Hematopoietic multipotent progenitor cell treated with erythropoietin and hydrocortisone succinate and interleukin-3 and kit ligand, for 15 days (in vitro differentiated cells): ENCODE data around the gene NFIA.

Source experiments
- DNase-seq: peaks from one replicate; pipeline ENCODE4 v3.0.0-alpha.2; 2015; ENCODE audit warnings: low spot score

Gene NFIA

DNA sequence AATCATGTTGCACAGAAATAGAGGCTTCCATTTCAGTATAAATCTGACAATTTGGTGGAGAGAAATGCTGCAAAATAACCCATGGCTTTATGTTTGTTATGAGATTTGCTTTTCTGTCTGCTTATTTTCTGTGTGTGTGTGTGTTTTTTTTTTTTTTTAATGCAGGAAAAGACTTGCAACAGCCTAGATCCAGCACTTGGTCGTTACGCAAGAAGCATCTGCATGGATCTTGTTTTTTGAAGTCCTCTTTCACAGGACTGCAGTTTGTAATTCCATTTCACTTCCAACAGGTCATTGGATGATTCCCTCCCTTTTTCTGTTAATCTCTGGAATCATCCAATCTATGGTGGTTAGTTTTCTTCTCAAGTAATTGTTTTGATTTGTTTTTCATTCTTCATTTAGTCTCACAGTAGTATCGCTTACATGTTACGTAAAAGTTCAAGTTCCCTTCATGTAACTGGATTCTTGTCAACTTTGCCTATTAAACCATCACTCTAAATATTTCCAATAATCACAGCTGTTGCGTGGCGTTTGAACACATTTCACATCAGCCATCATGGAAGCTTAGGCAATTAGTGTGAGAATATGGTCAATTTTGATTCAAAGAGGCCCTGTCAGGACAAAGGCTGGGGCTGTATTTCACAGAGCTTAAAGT is 312.9 kb downstream of the NFIA start:
- no peak for DNase-seq

- DNase-seq: no peak
These were observed 315.1 kb downstream of the NFIA start for GRCh38 chr1:61397495-61397894.

- DNase-seq: no peak
These were observed 315.6 kb downstream of the NFIA start for GRCh38 chr1:61397935-61398334.

DNA sequence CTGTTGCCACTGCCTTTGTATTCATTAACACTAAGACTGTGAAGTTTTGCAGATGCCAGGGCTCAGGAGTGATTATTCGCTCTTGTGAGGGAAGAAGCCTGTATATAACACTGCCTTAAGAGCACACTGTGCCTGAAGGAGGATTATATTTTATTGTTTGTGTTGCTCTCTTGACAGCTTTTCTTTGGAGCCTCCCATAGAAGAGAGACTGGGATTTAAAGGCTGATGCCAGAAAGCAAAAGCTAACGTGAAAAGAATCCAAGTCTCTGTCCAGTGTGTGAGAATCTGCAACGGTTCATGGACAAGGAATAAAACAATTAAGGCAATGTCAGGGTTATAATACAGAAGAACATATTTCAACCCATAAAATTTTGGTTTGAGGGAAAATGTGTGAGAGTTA is 316.8 kb downstream of the NFIA start:
- DNase-seq: no peak

GRCh38 chr1:61400131-61400770 is 317.9 kb downstream of the NFIA start:
- no peak for DNase-seq

DNA sequence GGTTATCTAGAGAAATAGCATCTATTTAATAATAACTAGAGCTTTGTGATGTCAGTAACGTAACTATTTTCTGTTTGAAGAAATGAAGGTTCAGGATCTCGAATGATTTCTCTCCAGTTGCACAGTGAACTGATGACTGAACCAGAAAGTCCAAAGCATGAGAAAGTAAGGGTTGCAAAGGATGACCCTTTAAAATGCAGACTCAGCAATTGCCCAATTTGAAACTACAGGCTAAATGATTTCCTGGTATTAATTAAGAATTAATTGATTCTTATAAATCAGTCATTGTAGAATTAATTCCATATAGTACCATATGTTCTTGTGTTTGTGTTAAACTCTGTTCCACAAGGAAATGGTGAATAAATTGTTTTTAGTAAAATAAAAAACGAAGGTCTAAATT is 318.6 kb downstream of the NFIA start:
- no peak for DNase-seq

DNA sequence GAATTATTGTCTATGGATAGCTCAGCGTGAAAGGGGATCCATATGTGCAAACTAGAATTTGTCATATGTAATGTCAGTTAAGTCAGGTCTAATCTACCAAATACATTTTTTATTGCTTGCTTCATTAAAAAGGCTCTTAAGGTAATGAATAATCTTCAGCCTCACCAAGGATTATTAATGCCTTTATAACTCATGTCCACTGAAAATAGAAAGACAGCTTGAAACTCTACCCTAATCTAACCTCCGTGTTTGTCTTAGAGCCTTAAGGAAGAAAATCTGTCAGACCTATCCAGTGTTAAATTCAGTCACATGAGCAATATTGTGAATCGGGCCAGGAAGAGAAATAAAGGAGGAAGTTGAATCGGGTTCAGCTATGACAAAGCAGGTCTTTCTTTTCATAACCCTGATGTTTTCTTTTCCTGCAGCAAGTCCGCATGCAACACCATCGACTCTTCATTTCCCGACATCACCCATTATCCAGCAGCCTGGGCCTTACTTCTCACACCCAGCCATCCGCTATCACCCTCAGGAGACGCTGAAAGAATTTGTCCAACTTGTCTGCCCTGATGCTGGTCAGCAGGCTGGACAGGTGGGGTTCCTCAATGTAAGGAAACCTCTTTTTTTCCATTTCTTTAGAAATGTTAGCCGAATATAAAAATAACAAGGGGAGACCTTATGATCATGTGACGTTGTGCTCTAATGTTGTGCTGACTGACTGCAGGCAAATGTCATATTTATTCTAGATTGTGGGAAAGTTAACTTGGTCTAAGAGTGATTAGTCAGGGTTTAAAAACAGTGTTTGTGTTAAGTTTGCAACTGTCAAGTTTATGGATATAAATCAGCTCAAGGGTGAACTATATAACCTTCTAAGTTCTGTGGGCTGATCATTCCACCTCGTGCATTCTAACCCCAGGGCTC is 321.6 kb downstream of the NFIA start:
- DNase-seq: no peak

- DNase-seq: no peak
These were observed 322.4 kb downstream of the NFIA start for GRCh38 chr1:61404597-61405376.

- no peak for DNase-seq
These were observed 324.1 kb downstream of the NFIA start for GRCh38 chr1:61406467-61406866.

DNA sequence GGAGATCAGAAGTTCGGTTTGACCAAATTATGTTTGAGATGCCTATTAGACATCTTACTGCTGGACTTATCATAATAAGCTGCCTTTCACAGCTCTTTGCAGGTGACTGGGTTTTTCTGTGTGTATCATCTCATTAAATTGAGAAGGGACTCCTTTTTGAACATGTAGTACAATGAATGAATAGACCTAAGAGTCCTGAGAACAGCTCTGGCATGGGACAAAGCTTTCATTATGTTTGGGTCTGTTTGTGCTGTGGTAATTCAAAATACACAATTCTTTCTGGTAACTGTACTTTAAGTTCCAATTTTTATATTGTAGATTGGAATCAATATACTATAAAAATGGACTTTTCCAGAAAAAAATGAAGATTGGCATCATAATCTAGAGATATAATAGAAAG is 330.2 kb downstream of the NFIA start:
- no peak for DNase-seq

DNA sequence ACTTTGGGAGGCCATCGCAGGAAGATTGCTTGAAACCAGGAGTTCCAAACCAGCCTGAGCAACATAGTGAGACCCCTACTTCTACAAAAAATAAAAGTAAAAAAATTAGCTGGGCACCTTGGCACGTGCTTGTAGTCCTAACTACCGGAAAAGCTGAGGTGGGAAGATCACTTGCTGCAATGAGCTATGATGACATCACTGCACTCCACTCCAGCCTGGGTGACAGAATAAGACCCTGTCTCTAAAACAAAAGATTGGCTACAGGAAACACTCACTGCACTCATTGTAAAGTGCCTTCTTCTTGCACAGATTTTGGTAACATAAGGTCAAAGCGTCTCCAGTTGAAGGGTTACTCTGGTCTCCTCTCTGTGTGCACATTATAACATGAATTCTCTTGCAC is 336.8 kb downstream of the NFIA start:
- no peak for DNase-seq

DNA sequence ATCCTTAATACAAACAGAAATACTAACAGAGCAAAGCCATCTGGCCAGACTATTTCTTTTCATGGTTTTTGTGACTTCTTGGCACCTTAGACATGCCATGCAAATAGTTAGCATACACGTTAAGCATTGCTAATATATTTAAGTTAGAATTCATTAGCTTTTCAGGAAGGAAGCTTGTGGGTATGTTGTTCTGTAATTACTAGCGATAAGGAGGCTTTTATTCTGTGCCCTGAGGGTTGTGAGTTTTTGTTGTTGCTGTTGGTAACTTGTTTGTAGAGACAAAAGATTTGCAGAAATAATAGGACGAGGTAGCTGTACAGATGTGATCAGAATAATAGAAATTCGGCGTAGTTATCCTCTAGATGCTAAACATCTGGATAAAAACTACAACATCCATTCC is 337.3 kb downstream of the NFIA start:
- no peak for DNase-seq

GRCh38 chr1:61420243-61420642 is 337.9 kb downstream of the NFIA start:
- DNase-seq: no peak

DNA sequence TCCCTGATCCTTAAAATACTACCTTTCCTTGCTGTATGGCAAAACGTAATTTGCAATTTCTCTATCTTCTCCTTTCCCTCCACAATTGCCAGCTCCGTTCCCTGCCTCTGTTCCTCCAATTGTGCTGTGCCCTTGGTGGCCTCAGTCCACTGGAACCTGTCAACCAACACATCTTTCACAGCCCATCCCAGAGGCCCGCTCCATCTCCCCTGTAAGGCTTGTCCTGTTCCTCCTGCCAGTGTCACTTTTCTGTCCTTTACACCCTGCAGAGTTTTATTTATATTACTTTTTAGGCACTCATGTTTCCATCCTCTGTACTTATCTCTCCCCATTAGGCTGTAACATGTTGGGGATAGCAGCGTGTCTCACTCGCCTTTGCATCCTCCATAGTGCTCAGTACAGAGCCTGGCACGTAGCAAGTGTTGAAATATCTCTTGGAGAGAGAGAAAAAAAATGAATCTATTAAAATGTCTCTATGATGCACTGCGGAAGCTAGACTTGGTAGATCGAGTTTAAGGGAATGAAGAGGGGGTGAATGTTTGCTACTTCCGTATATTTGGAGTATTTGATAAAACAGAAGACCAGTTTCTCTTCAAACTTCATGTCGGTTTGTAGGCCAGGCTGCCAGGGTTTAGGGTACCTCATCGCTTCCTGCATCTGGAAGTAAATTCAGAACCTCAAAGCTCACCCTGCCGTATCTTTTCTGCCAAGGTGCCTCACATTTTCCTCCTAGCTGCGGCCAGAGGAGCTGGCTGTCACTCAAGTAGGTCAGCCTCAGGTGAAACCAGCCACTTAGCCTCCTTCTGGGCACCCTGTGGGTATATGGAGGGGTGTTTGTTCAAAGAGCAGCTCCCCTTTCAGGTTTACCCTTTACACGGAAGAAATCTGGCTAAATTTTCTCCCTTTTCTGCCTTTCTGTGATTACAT is 338.8 kb downstream of the NFIA start:
- no peak for DNase-seq

DNA sequence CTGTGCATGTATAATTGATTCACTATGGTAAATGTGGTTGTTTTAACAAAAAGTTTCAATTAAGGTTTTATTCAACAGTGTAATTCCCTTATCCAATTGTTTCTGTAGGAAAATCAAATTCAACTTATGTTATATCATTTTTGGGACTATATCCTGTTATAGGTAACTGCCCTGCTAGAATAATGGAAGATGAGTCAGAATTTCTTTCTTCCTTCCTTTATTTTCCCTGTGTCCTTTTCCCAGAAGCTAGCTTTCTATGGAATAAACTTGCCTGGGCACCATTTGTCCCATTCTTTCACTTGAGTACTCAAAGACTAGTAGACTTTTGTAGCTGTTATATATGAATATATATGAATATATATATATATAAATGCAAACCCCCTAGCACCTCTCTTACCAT is 341.3 kb downstream of the NFIA start:
- no peak for DNase-seq

DNA sequence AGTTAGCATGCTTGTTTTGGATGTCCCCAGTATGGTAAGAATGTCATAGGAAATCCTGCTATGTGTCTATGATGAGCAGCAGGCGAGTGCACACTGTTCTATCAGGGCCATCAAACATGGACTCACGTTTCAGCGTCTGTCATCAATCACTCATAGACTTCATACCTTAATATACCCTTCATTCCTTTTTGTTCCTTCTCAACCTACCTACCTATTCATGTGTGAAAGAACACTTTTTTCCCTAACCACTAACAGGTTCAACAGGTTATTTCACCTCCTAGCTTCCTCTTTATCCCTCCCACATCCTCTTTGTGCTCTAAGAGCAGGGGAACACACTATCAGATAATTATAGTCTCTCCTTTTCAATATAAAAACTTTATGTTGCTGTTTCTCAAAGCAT is 342.0 kb downstream of the NFIA start:
- no peak for DNase-seq

DNA sequence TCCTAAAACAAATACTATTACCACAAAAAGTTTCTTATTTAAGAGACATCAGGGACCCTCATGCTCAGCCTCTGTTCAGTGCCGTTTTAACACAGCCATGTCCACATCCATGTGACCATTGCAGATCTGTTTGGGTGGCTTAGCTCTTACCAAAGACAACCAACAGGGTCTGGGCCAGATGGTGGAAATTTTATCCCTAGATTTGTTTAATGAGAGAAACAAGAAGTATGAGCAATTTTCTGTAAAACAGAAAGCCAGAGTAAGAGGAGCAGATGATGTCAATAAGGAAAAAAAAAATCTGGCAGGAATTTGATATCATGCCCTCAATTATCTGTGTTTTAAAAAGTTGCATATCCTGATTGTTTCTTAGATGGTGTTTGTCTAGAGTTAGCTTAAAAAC is 342.7 kb downstream of the NFIA start:
- DNase-seq: no peak

GRCh38 chr1:61426254-61426653 is 343.9 kb downstream of the NFIA start:
- DNase-seq: no peak

DNA sequence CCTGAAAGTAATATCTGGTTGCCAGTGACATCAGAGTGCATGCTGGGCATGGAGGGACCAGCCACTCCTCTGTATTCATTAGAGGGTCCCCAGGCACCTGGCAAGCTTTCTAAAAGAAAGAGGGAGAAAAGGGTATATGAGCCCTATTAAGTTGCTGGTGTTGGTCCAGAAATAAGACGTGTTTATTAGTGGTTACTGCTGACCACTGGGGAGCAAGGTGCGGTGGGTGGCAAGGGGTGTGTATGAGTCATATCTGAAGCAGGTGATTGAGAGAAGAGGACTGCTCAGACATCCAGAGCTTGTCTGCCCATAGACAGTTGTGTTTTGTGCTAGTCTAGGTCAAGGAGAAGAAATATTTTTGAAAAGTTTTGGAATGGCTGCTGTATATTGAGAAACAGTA is 344.5 kb downstream of the NFIA start:
- DNase-seq: no peak

DNA sequence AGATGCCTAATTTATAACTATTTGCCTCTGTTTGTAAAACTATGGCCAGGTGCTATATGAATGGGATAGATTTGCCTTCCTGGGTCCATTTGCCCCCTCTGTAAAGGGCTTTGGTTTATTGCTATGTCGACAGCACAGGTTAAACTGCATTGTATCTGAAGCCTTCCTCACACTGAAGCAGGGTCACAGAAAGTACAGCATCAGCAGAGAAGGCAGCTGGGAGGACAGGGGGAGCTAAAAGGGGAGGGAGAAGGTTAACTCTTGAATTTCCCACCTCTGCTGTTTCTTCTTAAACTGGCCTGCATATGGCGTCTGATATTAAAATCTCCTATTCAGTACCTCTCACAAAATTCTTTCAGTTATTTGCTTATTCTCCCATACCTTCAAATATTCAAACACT is 345.1 kb downstream of the NFIA start:
- DNase-seq: no peak

DNA sequence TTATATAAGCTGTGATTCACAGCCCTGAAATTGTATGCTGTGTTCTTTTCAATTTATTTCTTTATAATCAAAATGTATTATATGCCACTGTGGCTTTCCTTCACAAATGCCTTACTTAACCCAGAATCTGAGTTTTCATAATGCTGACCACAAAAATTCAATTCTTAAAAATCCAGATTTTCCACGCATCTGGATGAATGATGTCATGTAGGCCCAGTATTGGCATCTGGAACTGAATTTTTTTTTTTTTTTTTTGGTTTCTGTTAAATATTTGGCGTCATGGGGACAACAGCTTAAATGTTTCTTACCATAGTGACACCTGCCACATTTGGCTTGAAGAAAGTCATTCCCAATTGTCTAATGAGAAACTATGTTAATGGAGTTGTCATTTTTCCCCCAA is 345.8 kb downstream of the NFIA start:
- no peak for DNase-seq
